Measurements from ENCODE around the gene LSM3.

Gene LSM3

DNA sequence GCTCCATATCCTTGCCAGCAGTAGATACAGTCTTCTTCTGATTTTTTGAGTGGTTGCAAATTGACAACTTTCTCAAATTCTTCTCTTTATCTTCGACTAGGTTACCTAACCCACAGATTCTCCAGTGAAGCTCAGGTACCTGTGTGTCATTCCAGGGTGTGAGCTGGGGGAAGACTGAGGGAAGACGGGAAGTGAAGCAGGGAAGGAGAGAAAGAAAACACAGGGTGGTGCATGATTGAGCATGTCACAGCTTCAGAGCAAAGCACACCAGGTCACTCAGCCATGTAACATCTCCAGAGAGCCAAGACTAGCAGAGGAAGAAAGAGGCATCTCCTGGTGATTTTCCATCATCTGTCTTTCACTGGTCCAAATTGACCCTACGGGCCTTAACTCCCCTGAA is 67.2 kb downstream of the LSM3 start:
- TF ChIP-seq, protein P1, sequence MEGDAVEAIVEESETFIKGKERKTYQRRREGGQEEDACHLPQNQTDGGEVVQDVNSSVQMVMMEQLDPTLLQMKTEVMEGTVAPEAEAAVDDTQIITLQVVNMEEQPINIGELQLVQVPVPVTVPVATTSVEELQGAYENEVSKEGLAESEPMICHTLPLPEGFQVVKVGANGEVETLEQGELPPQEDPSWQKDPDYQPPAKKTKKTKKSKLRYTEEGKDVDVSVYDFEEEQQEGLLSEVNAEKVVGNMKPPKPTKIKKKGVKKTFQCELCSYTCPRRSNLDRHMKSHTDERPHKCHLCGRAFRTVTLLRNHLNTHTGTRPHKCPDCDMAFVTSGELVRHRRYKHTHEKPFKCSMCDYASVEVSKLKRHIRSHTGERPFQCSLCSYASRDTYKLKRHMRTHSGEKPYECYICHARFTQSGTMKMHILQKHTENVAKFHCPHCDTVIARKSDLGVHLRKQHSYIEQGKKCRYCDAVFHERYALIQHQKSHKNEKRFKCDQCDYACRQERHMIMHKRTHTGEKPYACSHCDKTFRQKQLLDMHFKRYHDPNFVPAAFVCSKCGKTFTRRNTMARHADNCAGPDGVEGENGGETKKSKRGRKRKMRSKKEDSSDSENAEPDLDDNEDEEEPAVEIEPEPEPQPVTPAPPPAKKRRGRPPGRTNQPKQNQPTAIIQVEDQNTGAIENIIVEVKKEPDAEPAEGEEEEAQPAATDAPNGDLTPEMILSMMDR (IDR thresholded peaks at IDR 0.05; ENCODE audit: low read depth, low read length) = no peak
- no peak for DNase-seq

DNA sequence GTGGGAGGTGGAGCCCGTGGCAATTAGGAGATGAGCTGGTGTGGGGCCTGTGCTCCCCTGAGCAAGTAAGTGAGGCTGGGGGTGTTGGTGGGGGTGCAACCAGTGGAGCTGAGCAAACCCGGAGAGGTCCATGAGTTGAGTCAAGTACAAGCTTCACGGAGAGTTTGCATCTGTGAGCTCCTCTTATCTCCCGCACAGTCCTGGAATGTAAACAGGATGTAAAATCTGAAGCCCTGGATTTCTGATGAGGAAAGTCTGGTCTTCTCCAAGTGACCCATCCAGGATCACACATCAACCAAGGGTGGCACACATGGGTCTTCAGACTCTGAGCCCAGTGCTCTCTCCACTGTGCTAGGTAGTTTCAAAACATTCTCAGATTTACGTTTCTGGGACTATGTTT is 67.8 kb downstream of the LSM3 start:
- Histone ChIP-seq H3K9me3 (ENCODE audit: severe bottlenecking) (no peaks in the 10 kb centered on the region), H3K36me3 (no peaks in the 10 kb centered on the region), H3K4me3 (ENCODE audit: low read depth, low read length) (no peak overlapping the region), H3K27ac (no peak overlapping the region), H3K27me3 (ENCODE audit: insufficient read depth, low read depth, severe bottlenecking) (no peaks in the 10 kb centered on the region)
- TF ChIP-seq, protein P1 (IDR thresholded peaks at IDR 0.05; ENCODE audit: low read depth, low read length) = no peak
- DNase-seq = no peak

More for the DNA sequence above, 67.2 kb downstream of the LSM3 start:
- Histone ChIP-seq H3K27me3 (ENCODE audit: insufficient read depth, low read depth, severe bottlenecking) (no peaks in the 10 kb centered on the region), H3K27ac (no peak overlapping the region), H3K36me3 (no peaks in the 10 kb centered on the region), H3K9me3 (ENCODE audit: severe bottlenecking) (no peaks in the 10 kb centered on the region), H3K4me3 (ENCODE audit: low read depth, low read length) (no peak overlapping the region)

DNA sequence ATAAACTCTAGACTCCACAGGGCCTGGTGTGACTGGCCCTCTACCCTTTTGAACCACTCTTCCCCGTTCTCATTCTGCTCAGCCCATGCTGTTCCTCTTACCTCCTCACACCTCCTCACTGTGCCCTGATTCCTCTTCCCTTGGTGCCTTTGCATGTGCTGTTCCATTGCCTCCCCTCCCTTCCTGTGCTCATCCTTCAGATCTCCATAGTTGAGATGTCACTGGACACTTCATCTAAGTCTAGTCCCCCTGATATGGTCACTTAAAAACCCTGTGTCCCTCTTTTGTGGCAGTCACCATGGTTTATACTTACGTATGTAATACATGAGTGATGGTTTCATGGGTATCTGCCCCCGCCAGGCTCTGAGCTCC is 69.8 kb downstream of the LSM3 start:
- Histone ChIP-seq H3K27ac (no peak overlapping the region), H3K27me3 (ENCODE audit: insufficient read depth, low read depth, severe bottlenecking) (no peaks in the 10 kb centered on the region), H3K4me3 (ENCODE audit: low read depth, low read length) (no peak overlapping the region), H3K9me3 (ENCODE audit: severe bottlenecking) (no peaks in the 10 kb centered on the region), H3K36me3 (no peaks in the 10 kb centered on the region)
- DNase-seq = no peak
- TF ChIP-seq, protein P1 (IDR thresholded peaks at IDR 0.05; ENCODE audit: low read depth, low read length) = no peak

DNA sequence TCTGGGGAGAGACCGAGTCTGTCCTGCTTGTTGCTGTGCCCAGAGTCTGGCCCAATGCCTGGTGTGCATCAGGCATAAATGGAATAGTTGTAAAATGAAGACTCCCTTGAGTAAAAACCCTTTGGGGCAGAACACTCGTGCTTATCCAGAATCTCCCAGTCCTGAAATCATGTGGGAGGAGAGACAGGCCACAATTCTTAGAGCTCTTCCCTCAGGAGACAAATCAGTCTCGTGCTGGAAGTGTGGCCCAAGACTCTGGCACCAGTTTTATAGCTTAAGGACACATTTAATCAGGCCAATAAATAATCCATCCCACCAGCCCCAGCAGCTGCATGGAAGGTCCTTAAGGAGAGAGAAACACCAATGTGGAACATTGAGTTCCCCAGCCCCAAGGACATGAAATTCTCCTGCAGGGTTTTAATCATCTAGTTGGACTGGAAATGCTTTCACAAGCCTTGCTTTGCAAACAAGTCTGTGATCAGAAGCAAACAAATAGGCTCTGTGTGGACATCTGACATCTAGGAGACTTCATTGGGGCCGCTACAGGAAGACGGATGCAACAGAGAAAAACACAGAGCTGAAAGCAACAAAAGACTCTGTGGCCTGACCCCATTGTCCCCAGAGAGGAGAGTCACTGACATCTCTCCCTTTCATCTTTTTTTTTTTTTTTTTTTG is 70.4 kb downstream of the LSM3 start:
- Histone ChIP-seq H3K9me3 (ENCODE audit: severe bottlenecking) (no peaks in the 10 kb centered on the region), H3K27me3 (ENCODE audit: insufficient read depth, low read depth, severe bottlenecking) (no peaks in the 10 kb centered on the region), H3K4me3 (ENCODE audit: low read depth, low read length) (no peak overlapping the region), H3K27ac (no peak overlapping the region), H3K36me3 (no peaks in the 10 kb centered on the region)
- no peak for DNase-seq
- TF ChIP-seq, protein P1 (IDR thresholded peaks at IDR 0.05; ENCODE audit: low read depth, low read length) = no peak

All from WERI-Rb-1 (cell line).